HCT116 (cell line): ENCODE results near the gene SRCAP. TPM values are rescaled to one million over a fixed set of nuclear protein-coding genes. Genes with fewer than 3 reads are reported as not detected.
"Not testable (repeated sequence)": the region's sequence is repeated elsewhere in the genome, so short reads cannot be mapped to it uniquely, and the experiment has no call there.

ENCODE experiments used
- ATAC-seq: fragments of 200-7000 bp; cut with Tn5 transposase; 2 replicates; pipeline ENCODE4 v1.9.1; 2020; ENCODE audit warnings: mild to moderate bottlenecking, moderate library complexity
- BruUV-seq: library from RNA; stranded (reverse); fragments of 400-500 nt; replicated peaks from 2 replicates; lab custom pipeline; 2021; lab: Mats Ljungman, UMichigan
- CTCF ChIA-PET: fragments of 300-600 bp; sonication (Branson Sonifier 250); formaldehyde crosslinking; loops from one replicate; lab custom pipeline; 2021; ENCODE audit warnings: antibody characterized with exemption; lab: Charles Lee
- POLR2A ChIA-PET: fragments of 300-600, 350-600 bp; sonication (Branson Sonifier 250); formaldehyde crosslinking; loops from one replicate; lab custom pipeline; 2021; ENCODE audit warnings: antibody characterized with exemption; lab: Charles Lee
- RAD21 ChIA-PET, 2 experiments: fragments of 300-600 bp; sonication (Branson Sonifier 250); formaldehyde crosslinking; loops; one replicate each; lab custom pipeline; 2023; ENCODE audit warnings: low total read pairs in 2 of 2; ENCODE audit not compliant: uncharacterized antibody in 2 of 2, unreplicated experiment in 2 of 2, low non-redundant PET in 1 of 2; lab: Charles Lee
- DNase-seq: peaks from one replicate; pipeline ENCODE4 v3.0.0-alpha.2; 2010; ENCODE audit warnings: low read depth, low spot score
- H2AFZ ChIP-seq: fragments of 200-600 bp; shearing (Covaris generic), sonication (generic); 2 replicates; pipeline ENCODE4 v1.6.1; 2017; ENCODE audit warnings: low read depth, mixed run types, mixed read lengths, antibody characterized with exemption, low read length; ENCODE audit not compliant: poor library complexity, severe bottlenecking
- H3K27ac ChIP-seq: 2 replicates; pipeline ENCODE4 v1.5.1; 2012; ENCODE audit warnings: low read depth, low read length
- H3K27me3 ChIP-seq: fragments of 200-600 bp; sonication (generic); 2 replicates; pipeline ENCODE4 v1.6.1; 2016; ENCODE audit warnings: mixed run types, low read length, mixed read lengths; ENCODE audit not compliant: insufficient read depth
- H3K36me3 ChIP-seq, 2 experiments: fragments of 200-500 bp in 1 of 2; fragments of 200-600 bp in 1 of 2; sonication (Bioruptor generic) in 1 of 2; sonication (generic) in 1 of 2; 2 replicates each; pipeline versions ENCODE4 v1.5.1 to v1.6.1; 2014 to 2016; ENCODE audit warnings: low read length in 2 of 2, inconsistent platforms in 1 of 2, mixed read lengths in 1 of 2, mixed run types in 1 of 2; ENCODE audit not compliant: insufficient read depth in 2 of 2, control insufficient read depth in 1 of 2
- H3K4me1 ChIP-seq, 2 experiments: fragments of 200-600 bp in 1 of 2; sonication (generic) in 1 of 2; 2 replicates each; pipeline versions ENCODE4 v1.5.1 to v1.6.1; 2012 to 2017; ENCODE audit warnings: low read length in 2 of 2, inconsistent platforms in 1 of 2, mild to moderate bottlenecking in 1 of 2, mixed read lengths in 1 of 2, mixed run types in 1 of 2, moderate library complexity in 1 of 2; ENCODE audit not compliant: insufficient read depth in 2 of 2, control insufficient read depth in 1 of 2
- H3K4me2 ChIP-seq: fragments of 200-600 bp; sonication (generic); 2 replicates; pipeline ENCODE4 v1.6.1; 2017; ENCODE audit warnings: mixed run types, low read length, mixed read lengths
- H3K4me3 ChIP-seq, 2 experiments: fragments of 200-600 bp in 1 of 2; sonication (generic) in 1 of 2; replicated peaks in 1 of 2; 2 replicates each; pipeline ENCODE4 v1.5.1; 2011 to 2016; ENCODE audit warnings: low read length in 2 of 2, control low read depth in 1 of 2, low read depth in 1 of 2, mild to moderate bottlenecking in 1 of 2, mixed read lengths in 1 of 2, mixed run types in 1 of 2
- H3K79me2 ChIP-seq: fragments of 200-600 bp; sonication (generic); 2 replicates; pipeline ENCODE4 v1.6.1; 2017; ENCODE audit warnings: mild to moderate bottlenecking, mixed run types, low read length, moderate library complexity, mixed read lengths; ENCODE audit not compliant: insufficient read depth
- H3K9ac ChIP-seq: fragments of 200-600 bp; sonication (generic); 2 replicates; pipeline ENCODE4 v1.6.1; 2016; ENCODE audit warnings: low read length, mixed read lengths
- H3K9me2 ChIP-seq: fragments of 200-600 bp; sonication (generic), shearing (Covaris generic); 2 replicates; pipeline ENCODE4 v1.6.1; 2017; ENCODE audit warnings: mixed run types, mild to moderate bottlenecking, moderate library complexity; ENCODE audit not compliant: insufficient read depth
- H3K9me3 ChIP-seq, 2 experiments: fragments of 200-500 bp in 1 of 2; fragments of 200-600 bp in 1 of 2; sonication (Bioruptor generic) in 1 of 2; sonication (generic) in 1 of 2; 2 replicates each; pipeline ENCODE4 v1.6.1; 2014 to 2017; ENCODE audit warnings: low read length in 2 of 2, mixed read lengths in 2 of 2, inconsistent platforms in 1 of 2, low read depth in 1 of 2, mild to moderate bottlenecking in 1 of 2, mixed run types in 1 of 2, moderate library complexity in 1 of 2; ENCODE audit not compliant: control insufficient read depth in 1 of 2, insufficient read depth in 1 of 2
- H4K20me1 ChIP-seq: fragments of 200-600 bp; sonication (generic), shearing (Covaris generic); 2 replicates; pipeline ENCODE4 v1.6.1; 2017; ENCODE audit warnings: mixed run types, mild to moderate bottlenecking, moderate library complexity; ENCODE audit not compliant: insufficient read depth
- CEBPB ChIP-seq: IDR thresholded peaks from 2 replicates; pipeline ENCODE4 v1.6.1; 2012; ENCODE audit warnings: low read depth
- JUND ChIP-seq: IDR thresholded peaks from 2 replicates; pipeline ENCODE4 v1.6.1; 2012
- POLR2AphosphoS5 ChIP-seq: IDR thresholded peaks from 2 replicates; pipeline ENCODE4 v1.6.1; 2011; ENCODE audit warnings: mild to moderate bottlenecking, low read depth, low read length, moderate library complexity
- intact Hi-C: fragments of 100-400 bp; cut with micrococcal nuclease; formaldehyde crosslinking; loops from 2 replicates; pipeline ENCODE4 v1.10.0; 2022
- total RNA-seq: library from RNA; stranded (reverse); gene quantifications from one replicate; pipeline ENCODE4 v1.2.1, GENCODE V29; 2021; ENCODE audit not compliant: unreplicated experiment

SRCAP gene
- total RNA-seq, 1 experiment from 2014 or later, result 59.6 TPM

DNA sequence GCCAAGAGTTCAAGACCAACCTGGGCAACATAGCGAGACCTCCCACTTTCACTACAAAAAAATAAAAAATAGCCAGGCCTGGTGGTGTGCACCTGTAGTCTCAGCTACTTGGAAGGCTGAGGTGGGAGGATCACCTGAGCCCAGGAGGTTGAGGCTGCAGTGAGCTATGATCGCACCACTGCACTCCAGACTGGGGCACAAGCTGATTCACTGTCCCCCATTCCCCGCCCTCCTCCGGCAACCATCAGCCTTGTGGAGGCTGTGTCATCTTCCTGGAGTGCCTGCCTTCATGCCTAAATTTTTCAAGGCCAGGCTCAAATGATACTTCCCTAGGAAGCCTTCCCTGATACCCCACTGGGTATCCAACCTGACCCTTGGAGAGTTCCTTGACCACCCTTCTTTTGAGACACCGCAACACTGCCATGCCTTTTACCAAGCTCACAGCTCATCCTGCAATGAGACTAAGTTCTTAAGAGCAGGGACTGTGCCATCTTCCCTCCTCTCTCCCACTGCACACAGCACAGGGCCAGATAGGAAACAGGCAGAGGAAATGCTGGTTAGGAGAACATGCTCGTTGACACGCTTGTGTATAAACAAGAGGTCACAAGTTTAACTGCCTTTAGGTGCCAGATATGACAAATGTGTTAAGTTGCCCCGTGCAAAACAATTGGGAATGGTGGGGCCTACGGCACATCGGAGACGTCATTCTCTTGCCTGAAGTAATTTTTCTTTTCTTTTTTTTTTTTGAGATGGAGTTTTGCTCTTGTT lies 3.9 kb upstream of the SRCAP start:
- ChIA-PET POLR2A (interaction anchor here (1.2 kb wide), 1 partner anchor 36 kb away, joined by 4 read pairs; the partner anchor contains the start of gene FBRS), CTCF (interaction anchor here (0.6 to 1.6 kb wide), 5 partner anchors 10 to 552 kb away, joined by 3 to 9 read pairs (median 5); partner anchors contain the start of gene FBRS), RAD21 (no interaction called here)
- Histone ChIP-seq H3K27me3 (no peaks in the 10 kb centered on the region), H3K79me2 (peaks cover 13% of the 10 kb centered on the region), H4K20me1 (no peaks in the 10 kb centered on the region), H2AFZ (no peak overlapping the region), H3K9ac (no peak overlapping the region), H3K36me3 (peaks cover 0 to 2% of the 10 kb centered on the region in 2 experiments; a peak in 1 of 4 replicates), H3K4me2 (no peak overlapping the region), H3K27ac (no peak overlapping the region), H3K4me3 (no peak overlapping the region), H3K9me3 (no peaks in the 10 kb centered on the region), H3K9me2 (no peaks in the 10 kb centered on the region), H3K4me1 (peaks cover 7 to 21% of the 10 kb centered on the region in 2 experiments; a peak in 3 of 4 replicates)
- ATAC-seq (no peak), DNase-seq (no peak)
- TF ChIP-seq JUND (no peak), POLR2AphosphoS5 (no peak), CEBPB (no peak)
- no TSS peak for BruUV-seq
- intact Hi-C loops, result no loop called here

DNA sequence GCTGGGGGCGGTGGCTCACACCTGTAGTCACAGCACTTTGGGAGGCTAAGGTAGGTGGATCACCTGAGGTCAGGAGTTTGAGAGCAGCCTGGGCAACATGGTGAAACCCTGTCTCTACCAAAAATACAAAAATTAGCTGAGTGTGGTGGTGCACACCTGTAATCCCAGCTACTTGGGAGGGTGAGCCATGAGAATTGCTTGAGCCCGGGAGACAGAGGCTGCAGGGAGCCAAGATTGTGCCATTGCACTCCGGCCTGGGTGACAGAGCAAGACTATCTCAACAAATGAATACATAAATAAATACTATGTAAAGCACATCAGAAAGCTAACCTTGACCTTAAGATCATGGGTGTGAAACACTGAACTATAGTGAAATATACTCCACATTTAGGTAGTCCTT lies 2.3 kb upstream of the SRCAP start:
- H3K4me3 ChIP-seq, H3K9ac ChIP-seq, BruUV-seq, H3K27me3 ChIP-seq, DNase-seq, H3K9me3 ChIP-seq, H2AFZ ChIP-seq, H3K4me2 ChIP-seq, intact Hi-C loops, H4K20me1 ChIP-seq, H3K27ac ChIP-seq, H3K9me2 ChIP-seq, RAD21 ChIA-PET, ATAC-seq: not testable (repeated sequence)
- Histone ChIP-seq H3K36me3 (peaks cover 8 to 17% of the 10 kb centered on the region in 2 experiments), H3K79me2 (peaks cover 28% of the 10 kb centered on the region), H3K4me1 (peaks cover 13 to 28% of the 10 kb centered on the region in 2 experiments)
- CTCF ChIA-PET, result interaction anchor here (0.9 to 2.5 kb wide), 4 partner anchors 38 to 326 kb away, joined by 3 to 8 read pairs (median 5); partner anchors contain the start of genes DCTPP1, FBRS, PRR14 and TBC1D10B
- POLR2A ChIA-PET, result interaction anchor here (1.0 to 1.8 kb wide), 3 partner anchors 37 to 66 kb away, joined by 3 to 4 read pairs (median 3); no protein-coding TSS in a partner anchor
